DND-41 (cell line): Measurements from ENCODE around the gene AGPAT1.

Experiments used
- ATAC-seq: fragments of 200-7000 bp; cut with Tn5 transposase; 3 replicates; pipeline ENCODE4 v1.9.1; 2021; ENCODE audit warnings: low read depth; ENCODE audit not compliant: insufficient read depth
- DNase-seq: peaks from one replicate; pipeline ENCODE4 v3.0.0-alpha.2; 2020
- H2AFZ ChIP-seq: 2 replicates; pipeline ENCODE4 v1.6.0; 2012; ENCODE audit warnings: low read depth, low read length
- H3K27ac ChIP-seq: 2 replicates; pipeline ENCODE4 v1.5.1; 2012; ENCODE audit warnings: low read length, inconsistent platforms
- H3K27me3 ChIP-seq: fragments of 200-600 bp; sonication (generic); 2 replicates; pipeline ENCODE4 v1.6.0; 2012; ENCODE audit warnings: low read length, mild to moderate bottlenecking, inconsistent platforms; ENCODE audit not compliant: insufficient read depth, poor library complexity
- H3K36me3 ChIP-seq: 2 replicates; pipeline ENCODE4 v1.5.1; 2012; ENCODE audit warnings: low read length, inconsistent platforms; ENCODE audit not compliant: insufficient read depth
- H3K4me1 ChIP-seq: 2 replicates; pipeline ENCODE4 v1.5.1; 2012; ENCODE audit warnings: mild to moderate bottlenecking, low read length; ENCODE audit not compliant: insufficient read depth
- H3K4me2 ChIP-seq: 2 replicates; pipeline ENCODE4 v1.6.0; 2012; ENCODE audit warnings: mild to moderate bottlenecking, moderate library complexity, low read length, inconsistent platforms; ENCODE audit not compliant: insufficient read depth
- H3K4me3 ChIP-seq, 2 experiments: fragments of 200-600 bp in 1 of 2; shearing (Covaris generic) in 1 of 2; 2 replicates each; pipeline ENCODE4 v1.5.1; 2012 to 2016; ENCODE audit warnings: inconsistent platforms in 2 of 2, low read length in 2 of 2, mild to moderate bottlenecking in 2 of 2, low read depth in 1 of 2, moderate library complexity in 1 of 2
- H3K79me2 ChIP-seq: 2 replicates; pipeline ENCODE4 v1.6.0; 2012; ENCODE audit warnings: low read length, inconsistent platforms; ENCODE audit not compliant: insufficient read depth
- H3K9ac ChIP-seq: 2 replicates; pipeline ENCODE4 v1.6.0; 2012; ENCODE audit warnings: low read depth, mild to moderate bottlenecking, inconsistent platforms, low read length, moderate library complexity
- H3K9me3 ChIP-seq: 2 replicates; pipeline ENCODE4 v1.5.1; 2012; ENCODE audit warnings: low read length, moderate library complexity, mild to moderate bottlenecking, inconsistent platforms; ENCODE audit not compliant: insufficient read depth, severe bottlenecking
- H4K20me1 ChIP-seq: 2 replicates; pipeline ENCODE4 v1.6.0; 2012; ENCODE audit warnings: low read length; ENCODE audit not compliant: insufficient read depth
- EZH2 ChIP-seq: IDR thresholded peaks from 3 replicates; pipeline ENCODE4 v1.6.1; 2012; ENCODE audit warnings: borderline replicate concordance, low read depth, mild to moderate bottlenecking, moderate library complexity, low read length, inconsistent platforms; ENCODE audit not compliant: severe bottlenecking
- TF ChIP-seq, protein P1 (sequence below): IDR thresholded peaks from 2 replicates; pipeline ENCODE4 v1.5.1; 2012; ENCODE audit warnings: borderline replicate concordance, low read length, moderate library complexity, mild to moderate bottlenecking; ENCODE audit not compliant: poor library complexity, severe bottlenecking; ENCODE audit errors: extremely low read depth

The AGPAT1 gene

DNA sequence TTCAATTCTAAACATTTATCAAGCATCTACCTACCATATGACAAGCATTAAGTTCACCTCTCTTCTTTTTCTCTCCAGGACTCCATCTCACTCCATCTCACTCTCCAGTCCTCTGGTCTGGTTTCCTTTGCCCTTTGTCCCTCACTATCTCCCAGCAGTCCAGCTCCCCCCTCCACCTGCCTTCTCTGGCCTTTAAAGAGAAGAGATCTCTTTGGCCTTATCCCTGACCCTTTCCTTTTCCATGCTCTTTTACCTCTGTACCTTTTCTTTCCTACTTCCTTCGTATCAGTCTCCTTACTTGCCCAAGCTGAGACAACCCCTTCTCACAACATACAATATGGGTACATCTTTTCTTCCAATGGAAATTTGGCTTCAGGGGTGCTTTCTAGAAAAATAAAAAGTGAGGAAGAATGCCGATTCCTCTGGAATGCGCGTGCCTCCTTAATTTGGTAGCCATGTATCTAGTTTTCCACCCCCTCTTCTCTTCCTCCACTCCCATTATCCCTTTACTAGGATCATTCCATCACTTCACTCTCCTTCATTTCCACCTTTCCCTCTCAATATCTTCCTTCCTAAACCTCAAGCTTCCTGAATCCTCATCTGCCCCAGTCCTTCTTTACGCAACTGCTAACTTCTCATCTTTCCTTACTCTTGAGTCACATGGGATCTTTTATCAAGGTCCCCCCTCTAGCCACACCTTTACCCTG is 745 bp upstream of the AGPAT1 start:
- Histone ChIP-seq H3K9me3 (no peaks in the 10 kb centered on the region), H3K27me3 (no peaks in the 10 kb centered on the region), H4K20me1 (no peaks in the 10 kb centered on the region), H3K4me3 (peak overlapping the region; percentile 17 to 91; a peak in 3 of 4 replicates), H3K36me3 (peaks cover 22% of the 10 kb centered on the region), H3K4me2 (peak overlapping the region; percentile 75), H2AFZ (peak overlapping the region; percentile 73), H3K27ac (peak overlapping the region; percentile 93), H3K9ac (peak overlapping the region; percentile 92), H3K79me2 (peaks cover 47% of the 10 kb centered on the region), H3K4me1 (peaks cover 53% of the 10 kb centered on the region)
- ATAC-seq (no peak), DNase-seq (no peak)
- TF ChIP-seq, protein P1, sequence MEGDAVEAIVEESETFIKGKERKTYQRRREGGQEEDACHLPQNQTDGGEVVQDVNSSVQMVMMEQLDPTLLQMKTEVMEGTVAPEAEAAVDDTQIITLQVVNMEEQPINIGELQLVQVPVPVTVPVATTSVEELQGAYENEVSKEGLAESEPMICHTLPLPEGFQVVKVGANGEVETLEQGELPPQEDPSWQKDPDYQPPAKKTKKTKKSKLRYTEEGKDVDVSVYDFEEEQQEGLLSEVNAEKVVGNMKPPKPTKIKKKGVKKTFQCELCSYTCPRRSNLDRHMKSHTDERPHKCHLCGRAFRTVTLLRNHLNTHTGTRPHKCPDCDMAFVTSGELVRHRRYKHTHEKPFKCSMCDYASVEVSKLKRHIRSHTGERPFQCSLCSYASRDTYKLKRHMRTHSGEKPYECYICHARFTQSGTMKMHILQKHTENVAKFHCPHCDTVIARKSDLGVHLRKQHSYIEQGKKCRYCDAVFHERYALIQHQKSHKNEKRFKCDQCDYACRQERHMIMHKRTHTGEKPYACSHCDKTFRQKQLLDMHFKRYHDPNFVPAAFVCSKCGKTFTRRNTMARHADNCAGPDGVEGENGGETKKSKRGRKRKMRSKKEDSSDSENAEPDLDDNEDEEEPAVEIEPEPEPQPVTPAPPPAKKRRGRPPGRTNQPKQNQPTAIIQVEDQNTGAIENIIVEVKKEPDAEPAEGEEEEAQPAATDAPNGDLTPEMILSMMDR = no peak
- no peak for TF ChIP-seq EZH2

DNA sequence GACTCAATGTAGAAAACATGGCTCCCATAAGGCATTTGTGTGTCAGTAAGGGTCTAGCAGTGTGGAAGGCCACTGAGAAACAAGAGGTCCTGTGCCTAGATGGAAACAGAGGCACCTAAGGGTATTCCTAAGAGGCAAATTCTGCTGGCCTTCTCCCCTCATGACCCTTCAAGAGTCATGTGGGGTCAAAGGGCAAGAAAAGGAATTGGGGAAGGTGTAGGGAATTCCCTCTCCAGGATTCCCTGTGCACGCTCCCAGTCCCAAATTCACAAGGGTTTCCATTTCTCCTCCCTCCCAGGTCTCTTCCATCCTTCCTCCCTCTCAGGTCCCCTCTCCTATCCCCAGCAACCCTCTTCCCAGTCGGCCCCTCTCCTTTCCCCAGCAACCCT is 568 bp downstream of the AGPAT1 start:
- Histone ChIP-seq H3K27me3 (no peaks in the 10 kb centered on the region), H2AFZ (peak overlapping the region; percentile 86), H3K4me1 (peaks cover 49% of the 10 kb centered on the region), H3K9me3 (no peaks in the 10 kb centered on the region), H3K4me2 (peak overlapping the region; percentile 75), H3K4me3 (peak overlapping the region; percentile 91), H3K36me3 (peaks cover 21% of the 10 kb centered on the region), H3K9ac (peak overlapping the region; percentile 92), H4K20me1 (no peaks in the 10 kb centered on the region), H3K79me2 (peaks cover 47% of the 10 kb centered on the region), H3K27ac (peak overlapping the region; percentile 84)
- no peak for DNase-seq
- no peak for ATAC-seq
- TF ChIP-seq, protein P1 = no peak

GRCh38 chr6:32174416-32174815 is 1.5 kb downstream of the AGPAT1 start:
- Histone ChIP-seq H3K9ac (no peak overlapping the region), H3K27me3 (no peaks in the 10 kb centered on the region), H3K9me3 (no peaks in the 10 kb centered on the region), H3K79me2 (peaks cover 40% of the 10 kb centered on the region), H3K4me1 (peaks cover 40% of the 10 kb centered on the region), H3K27ac (no peak overlapping the region), H3K4me2 (peak overlapping the region; percentile 75), H3K4me3 (peak overlapping the region in 1 of 2 experiments; percentile 91; a peak in 1 of 4 replicates), H4K20me1 (no peaks in the 10 kb centered on the region), H2AFZ (no peak overlapping the region), H3K36me3 (peaks cover 21% of the 10 kb centered on the region)
- no peak for ATAC-seq
- TF ChIP-seq EZH2 = no peak
- TF ChIP-seq, protein P1 = no peak
- DNase-seq = no peak
